GM23338 (cell line): ENCODE results near the gene WDR37. TPM values are rescaled to one million over a fixed set of nuclear protein-coding genes. Genes with fewer than 3 reads are reported as not detected.

Experiments used
- ATAC-seq: fragments of 200-7000 bp; cut with Tn5 transposase; 3 replicates; pipeline ENCODE4 v1.9.1; 2020
- DNase-seq: peaks from one replicate; pipeline ENCODE4 v3.0.0-alpha.2; 2015; ENCODE audit warnings: low spot score
- H2AFZ ChIP-seq: fragments of 200-600 bp; sonication (generic); 2 replicates; pipeline ENCODE4 v1.8.0; 2016; ENCODE audit warnings: antibody characterized with exemption, mild to moderate bottlenecking, moderate library complexity
- H3F3A ChIP-seq: fragments of 200-600 bp; sonication (generic); replicated peaks from 2 replicates; pipeline ENCODE4 v1.8.0; 2017; ENCODE audit warnings: antibody characterized with exemption, mixed run types, low read depth
- H3K27ac ChIP-seq: fragments of 200-600 bp; sonication (generic); 2 replicates; pipeline ENCODE4 v1.6.1; 2016; ENCODE audit warnings: low read depth
- H3K27me3 ChIP-seq: fragments of 200-600 bp; sonication (generic); 2 replicates; pipeline ENCODE4 v1.8.0; 2016; ENCODE audit warnings: mild to moderate bottlenecking, mixed run types, moderate library complexity; ENCODE audit not compliant: insufficient read depth
- H3K36me3 ChIP-seq: fragments of 200-600 bp; sonication (generic); 2 replicates; pipeline ENCODE4 v1.8.0; 2016; ENCODE audit warnings: mild to moderate bottlenecking; ENCODE audit not compliant: insufficient read depth
- H3K4me1 ChIP-seq: fragments of 200-600 bp; sonication (generic); 2 replicates; pipeline ENCODE4 v1.8.0; 2016; ENCODE audit warnings: mild to moderate bottlenecking, moderate library complexity; ENCODE audit not compliant: insufficient read depth
- H3K4me2 ChIP-seq: fragments of 200-600 bp; sonication (generic); 2 replicates; pipeline ENCODE4 v1.7.1; 2017; ENCODE audit warnings: mixed run types
- H3K4me3 ChIP-seq: fragments of 200-600 bp; sonication (generic); 2 replicates; pipeline ENCODE4 v1.6.1; 2016; ENCODE audit warnings: mixed run types
- H3K79me2 ChIP-seq: fragments of 200-600 bp; sonication (generic); replicated peaks from 2 replicates; pipeline ENCODE4 v1.8.0; 2017; ENCODE audit warnings: mild to moderate bottlenecking; ENCODE audit not compliant: insufficient read depth
- H3K9me2 ChIP-seq: fragments of 200-600 bp; sonication (generic); 2 replicates; pipeline ENCODE4 v1.8.0; 2017; ENCODE audit not compliant: insufficient read depth
- H4K20me1 ChIP-seq: fragments of 200-600 bp; sonication (generic); replicated peaks from 2 replicates; pipeline ENCODE4 v1.8.0; 2017; ENCODE audit warnings: mild to moderate bottlenecking; ENCODE audit not compliant: insufficient read depth
- H3K27ac Mint-ChIP-seq: 2 replicates; pipeline ENCODE4 v1.8.0; 2020; ENCODE audit warnings: inconsistent platforms, mild to moderate bottlenecking, moderate library complexity, mixed read lengths
- H3K27me3 Mint-ChIP-seq: 3 replicates; pipeline ENCODE4 v1.8.0; 2022; ENCODE audit warnings: low read depth, mild to moderate bottlenecking, moderate library complexity, mixed read lengths, inconsistent platforms; ENCODE audit not compliant: insufficient read depth, poor library complexity
- H3K36me3 Mint-ChIP-seq: 3 replicates; pipeline ENCODE4 v1.8.0; 2021; ENCODE audit warnings: low read depth, mild to moderate bottlenecking, inconsistent platforms, moderate library complexity, mixed read lengths
- H3K4me1 Mint-ChIP-seq: 3 replicates; pipeline ENCODE4 v1.8.0; 2020; ENCODE audit warnings: mild to moderate bottlenecking, inconsistent platforms, mixed read lengths
- H3K4me3 Mint-ChIP-seq: 3 replicates; pipeline ENCODE4 v1.8.0; 2021; ENCODE audit warnings: moderate library complexity, mild to moderate bottlenecking, inconsistent platforms, mixed read lengths
- H3K9me3 Mint-ChIP-seq: 3 replicates; pipeline ENCODE4 v1.8.0; 2020; ENCODE audit warnings: moderate library complexity, mild to moderate bottlenecking, inconsistent platforms, mixed read lengths
- CREB1 ChIP-seq: fragments of 250-450 bp; sonication (Bioruptor Pico); IDR thresholded peaks from 2 replicates; pipeline ENCODE4 v1.5.0; 2020; ENCODE audit warnings: low read depth, mild to moderate bottlenecking, moderate library complexity
- CTCF ChIP-seq, 2 experiments: fragments of 200-600 bp in 1 of 2; sonication (generic) in 1 of 2; conservative IDR thresholded peaks; 2 replicates each; pipeline versions ENCODE4 v1.5.1 to v1.6.1; 2016 to 2017; ENCODE audit warnings: antibody characterized with exemption in 2 of 2, low read depth in 2 of 2, mild to moderate bottlenecking in 2 of 2, moderate library complexity in 1 of 2
- ETS1 ChIP-seq: IDR thresholded peaks from 2 replicates; pipeline ENCODE4 v1.6.1; 2016; ENCODE audit warnings: antibody characterized with exemption
- EZH2 ChIP-seq: fragments of 200-600 bp; sonication (generic); IDR thresholded peaks from one replicate; pipeline ENCODE4 v1.8.0; 2017; ENCODE audit warnings: antibody characterized with exemption, mild to moderate bottlenecking, low read depth; ENCODE audit not compliant: unreplicated experiment
- JUNB ChIP-seq: IDR thresholded peaks from one replicate; pipeline ENCODE4 v1.6.1; 2016; ENCODE audit warnings: antibody characterized with exemption; ENCODE audit not compliant: unreplicated experiment
- NANOG ChIP-seq: IDR thresholded peaks from 2 replicates; pipeline ENCODE4 v1.6.1; 2016; ENCODE audit warnings: antibody characterized with exemption, borderline replicate concordance
- POLR2AphosphoS5 ChIP-seq: IDR thresholded peaks from 2 replicates; pipeline ENCODE4 v1.6.1; 2016; ENCODE audit warnings: antibody characterized with exemption, low read depth
- STAT1 ChIP-seq: IDR thresholded peaks from one replicate; pipeline ENCODE4 v1.6.1; 2016; ENCODE audit warnings: antibody characterized with exemption; ENCODE audit not compliant: unreplicated experiment
- ZNF114 ChIP-seq: fragments of 250-450 bp; sonication (Bioruptor Pico); IDR thresholded peaks from 2 replicates; pipeline ENCODE4 v1.5.0; 2020; ENCODE audit warnings: mild to moderate bottlenecking, moderate library complexity
- ZNF331 ChIP-seq: fragments of 250-450 bp; sonication (Bioruptor Pico); IDR thresholded peaks from 2 replicates; pipeline ENCODE4 v1.5.0; 2020; ENCODE audit warnings: low read depth, mild to moderate bottlenecking, moderate library complexity
- polyA plus RNA-seq: library from polyadenylated mRNA; unstranded; fragments of >200 nt; fragmentation: Nextera tagmentation; extraction: Ambion mirVana; gene quantifications from 2 replicates; pipeline ENCODE4 v1.2.1, GENCODE V29; 2016
- total RNA-seq: library from RNA; depleted of rRNA; stranded (reverse); fragments of >200 nt; shearing (Covaris generic); gene quantifications from 2 replicates; pipeline ENCODE4 v1.2.3, GENCODE V29; 2014
- TF ChIP-seq, protein P1 (sequence below): IDR thresholded peaks from one replicate; pipeline ENCODE4 v1.6.1; 2018; ENCODE audit warnings: antibody characterized with exemption; ENCODE audit not compliant: unreplicated experiment

The WDR37 gene
- total and polyA plus RNA-seq, 2 experiments from 2014 or later, result 6.0 to 10.2 TPM

DNA sequence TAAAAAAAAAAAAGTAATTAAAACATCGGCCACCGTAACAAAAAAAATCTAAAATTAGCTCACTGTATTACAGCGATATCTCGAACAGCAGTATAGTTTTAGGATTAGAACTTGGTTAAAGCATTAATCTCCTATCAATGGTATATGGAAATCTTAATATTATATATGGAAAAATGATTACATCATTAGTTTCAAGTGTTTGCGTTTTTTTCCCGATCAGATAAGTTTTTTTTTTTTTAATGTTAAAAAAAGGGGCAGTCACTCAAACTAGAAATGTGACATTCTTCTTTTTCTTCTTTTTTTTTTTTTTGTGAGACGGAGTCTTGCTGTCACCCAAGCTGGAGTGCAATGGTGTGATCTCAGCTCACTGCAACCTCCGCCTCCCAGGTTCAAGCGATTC lies 14.7 kb upstream of the WDR37 start:
- Histone ChIP-seq H3K4me3 (no peak overlapping the region), H3K9me2 (no peaks in the 10 kb centered on the region), H3F3A (peaks cover 45% of the 10 kb centered on the region), H3K4me2 (no peak overlapping the region), H4K20me1 (peaks cover 51% of the 10 kb centered on the region), H3K27ac (no peak overlapping the region), H3K79me2 (peaks cover 36% of the 10 kb centered on the region), H2AFZ (no peak overlapping the region), H3K27me3 (no peaks in the 10 kb centered on the region), H3K4me1 (peaks cover 16% of the 10 kb centered on the region), H3K36me3 (peaks cover 51% of the 10 kb centered on the region)
- Mint-ChIP-seq H3K36me3 (peaks cover 49% of the 10 kb centered on the region), H3K4me3 (no peak overlapping the region), H3K4me1 (peaks cover 13% of the 10 kb centered on the region; the same call in 2 of the 3 replicates), H3K27me3 (peaks cover 4% of the 10 kb centered on the region), H3K27ac (no peak overlapping the region), H3K9me3 (no peaks in the 10 kb centered on the region)
- ATAC-seq (no peak), DNase-seq (no peak)
- no peak for TF ChIP-seq POLR2AphosphoS5
- TF ChIP-seq ZNF114 (CRISPR knock-in tag), result no peak
- no peak for TF ChIP-seq JUNB
- TF ChIP-seq CTCF (conservative IDR thresholded peaks at IDR 0.05; ENCODE audit: low read depth in 2 of 2), result no peak
- no peak for TF ChIP-seq ETS1
- TF ChIP-seq ZNF331, result no peak
- TF ChIP-seq, protein P1, sequence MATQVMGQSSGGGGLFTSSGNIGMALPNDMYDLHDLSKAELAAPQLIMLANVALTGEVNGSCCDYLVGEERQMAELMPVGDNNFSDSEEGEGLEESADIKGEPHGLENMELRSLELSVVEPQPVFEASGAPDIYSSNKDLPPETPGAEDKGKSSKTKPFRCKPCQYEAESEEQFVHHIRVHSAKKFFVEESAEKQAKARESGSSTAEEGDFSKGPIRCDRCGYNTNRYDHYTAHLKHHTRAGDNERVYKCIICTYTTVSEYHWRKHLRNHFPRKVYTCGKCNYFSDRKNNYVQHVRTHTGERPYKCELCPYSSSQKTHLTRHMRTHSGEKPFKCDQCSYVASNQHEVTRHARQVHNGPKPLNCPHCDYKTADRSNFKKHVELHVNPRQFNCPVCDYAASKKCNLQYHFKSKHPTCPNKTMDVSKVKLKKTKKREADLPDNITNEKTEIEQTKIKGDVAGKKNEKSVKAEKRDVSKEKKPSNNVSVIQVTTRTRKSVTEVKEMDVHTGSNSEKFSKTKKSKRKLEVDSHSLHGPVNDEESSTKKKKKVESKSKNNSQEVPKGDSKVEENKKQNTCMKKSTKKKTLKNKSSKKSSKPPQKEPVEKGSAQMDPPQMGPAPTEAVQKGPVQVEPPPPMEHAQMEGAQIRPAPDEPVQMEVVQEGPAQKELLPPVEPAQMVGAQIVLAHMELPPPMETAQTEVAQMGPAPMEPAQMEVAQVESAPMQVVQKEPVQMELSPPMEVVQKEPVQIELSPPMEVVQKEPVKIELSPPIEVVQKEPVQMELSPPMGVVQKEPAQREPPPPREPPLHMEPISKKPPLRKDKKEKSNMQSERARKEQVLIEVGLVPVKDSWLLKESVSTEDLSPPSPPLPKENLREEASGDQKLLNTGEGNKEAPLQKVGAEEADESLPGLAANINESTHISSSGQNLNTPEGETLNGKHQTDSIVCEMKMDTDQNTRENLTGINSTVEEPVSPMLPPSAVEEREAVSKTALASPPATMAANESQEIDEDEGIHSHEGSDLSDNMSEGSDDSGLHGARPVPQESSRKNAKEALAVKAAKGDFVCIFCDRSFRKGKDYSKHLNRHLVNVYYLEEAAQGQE, result no peak
- TF ChIP-seq NANOG, result no peak
- no peak for TF ChIP-seq STAT1
- no peak for TF ChIP-seq CREB1 (CRISPR knock-in tag)
- no peak for TF ChIP-seq EZH2
